Nephron (organoid): ENCODE data around the gene SLC22A23.
A peak's percentile ranks its signal among the peaks of the same experiment; 100 is the strongest.

Experiments
- H3K27ac Mint-ChIP-seq, 3 experiments: 2 replicates each; pipeline ENCODE4 v1.8.0; 2020; ENCODE audit warnings: mixed read lengths in 3 of 3, mild to moderate bottlenecking in 2 of 3, moderate library complexity in 1 of 3
- H3K27me3 Mint-ChIP-seq: 2 replicates; pipeline ENCODE4 v1.8.0; 2021; ENCODE audit warnings: low read depth, mild to moderate bottlenecking, moderate library complexity, mixed read lengths
- H3K36me3 Mint-ChIP-seq: 2 replicates; pipeline ENCODE4 v1.8.0; 2020; ENCODE audit warnings: low read depth, mixed read lengths
- H3K4me1 Mint-ChIP-seq: 2 replicates; pipeline ENCODE4 v1.8.0; 2020; ENCODE audit warnings: mixed read lengths
- H3K4me3 Mint-ChIP-seq, 3 experiments: 2 replicates each; pipeline ENCODE4 v1.8.0; 2020; ENCODE audit warnings: mild to moderate bottlenecking in 3 of 3, mixed read lengths in 3 of 3, moderate library complexity in 2 of 3
- H3K9me3 Mint-ChIP-seq: 2 replicates; pipeline ENCODE4 v1.8.0; 2020; ENCODE audit warnings: mixed read lengths
- CTCF ChIP-seq, 3 experiments: fragments of 200-600 bp; sonication (generic); IDR thresholded peaks; one replicate each; pipeline ENCODE4 v1.5.0; 2021; ENCODE audit warnings: antibody characterized with exemption in 3 of 3; ENCODE audit not compliant: unreplicated experiment in 3 of 3

Gene SLC22A23

GRCh38 chr6:3415490-3415889 is 41.4 kb downstream of the SLC22A23 start:
- Mint-ChIP-seq H3K4me3 (no peak overlapping the region), H3K36me3 (peaks cover 20% of the 10 kb centered on the region), H3K9me3 (peaks cover 4% of the 10 kb centered on the region), H3K27ac (no peak overlapping the region), H3K4me1 (peaks cover 18% of the 10 kb centered on the region), H3K27me3 (peaks cover 16% of the 10 kb centered on the region)
- no peak for TF ChIP-seq CTCF (IDR thresholded peaks at IDR 0.05; ENCODE audit: unreplicated experiment in 3 of 3)

- H3K9me3 Mint-ChIP-seq = peaks cover 4% of the 10 kb centered on the region
- peaks cover 16% of the 10 kb centered on the region for H3K27me3 Mint-ChIP-seq
- H3K36me3 Mint-ChIP-seq = peaks cover 20% of the 10 kb centered on the region
- TF ChIP-seq CTCF (IDR thresholded peaks at IDR 0.05; ENCODE audit: unreplicated experiment in 3 of 3) = no peak
- no peak overlapping the region for H3K4me3 Mint-ChIP-seq
- peak overlapping the region in 1 of 3 experiments; percentile 65 for H3K27ac Mint-ChIP-seq
- H3K4me1 Mint-ChIP-seq = peaks cover 18% of the 10 kb centered on the region
These were observed 41.8 kb downstream of the SLC22A23 start for GRCh38 chr6:3415082-3415453.

- peaks cover 18% of the 10 kb centered on the region for H3K4me1 Mint-ChIP-seq
These were observed 42.3 kb downstream of the SLC22A23 start for GRCh38 chr6:3414327-3415081.

GRCh38 chr6:3413592-3413991 is 43.3 kb downstream of the SLC22A23 start:
- no peak for TF ChIP-seq CTCF (IDR thresholded peaks at IDR 0.05; ENCODE audit: unreplicated experiment in 3 of 3)
- peaks cover 20% of the 10 kb centered on the region for H3K36me3 Mint-ChIP-seq
- peaks cover 24% of the 10 kb centered on the region for H3K27me3 Mint-ChIP-seq
- H3K27ac Mint-ChIP-seq = no peak overlapping the region
- peaks cover 18% of the 10 kb centered on the region for H3K4me1 Mint-ChIP-seq
- H3K4me3 Mint-ChIP-seq = no peak overlapping the region
- H3K9me3 Mint-ChIP-seq = peaks cover 4% of the 10 kb centered on the region

More at GRCh38 chr6:3414327-3415081, 42.3 kb downstream of the SLC22A23 start:
- no peak for TF ChIP-seq CTCF (IDR thresholded peaks at IDR 0.05; ENCODE audit: unreplicated experiment in 3 of 3)
- Mint-ChIP-seq H3K27me3 (peaks cover 21% of the 10 kb centered on the region), H3K27ac (peak overlapping the region in 1 of 3 experiments; percentile 65), H3K9me3 (peaks cover 4% of the 10 kb centered on the region), H3K4me3 (no peak overlapping the region), H3K36me3 (peaks cover 20% of the 10 kb centered on the region)

GRCh38 chr6:3412779-3413500 is 43.9 kb downstream of the SLC22A23 start:
- peaks cover 20% of the 10 kb centered on the region for H3K27me3 Mint-ChIP-seq

More at GRCh38 chr6:3412779-3413500, 43.9 kb downstream of the SLC22A23 start:
- H3K9me3 Mint-ChIP-seq = peaks cover 4% of the 10 kb centered on the region
- TF ChIP-seq CTCF (IDR thresholded peaks at IDR 0.05; ENCODE audit: unreplicated experiment in 3 of 3) = no peak
- H3K27ac Mint-ChIP-seq = no peak overlapping the region
- H3K36me3 Mint-ChIP-seq = peaks cover 20% of the 10 kb centered on the region
- no peak overlapping the region for H3K4me3 Mint-ChIP-seq
- peaks cover 18% of the 10 kb centered on the region for H3K4me1 Mint-ChIP-seq
